ENCODE results near the gene ZBTB20.

ZBTB20 gene

DNA sequence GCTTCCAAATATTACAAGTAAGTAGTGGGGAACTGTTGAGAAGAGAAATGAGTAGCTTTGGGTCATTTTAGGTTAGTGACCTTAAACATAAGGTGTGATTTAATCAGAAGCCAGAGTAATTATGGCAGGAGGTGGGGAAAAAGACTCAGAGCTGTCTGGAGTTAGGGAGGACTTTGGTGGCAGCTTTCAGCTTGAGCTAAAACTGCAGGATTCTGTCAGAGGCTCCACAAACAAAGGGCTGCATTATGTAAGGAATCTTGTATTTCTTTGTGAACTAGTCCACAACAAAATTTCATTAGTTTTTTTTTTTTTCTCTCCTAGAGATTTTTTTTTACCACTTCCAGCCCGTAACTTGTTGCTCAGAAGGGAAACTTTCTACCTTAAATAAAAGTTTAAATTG lies 507.9 kb downstream of the ZBTB20 start:
- H3K9me3 ChIP-seq, result no peaks in the 10 kb centered on the region
- no peak overlapping the region for H3K4me3 ChIP-seq (ENCODE audit: low read depth, low read length)
- DNase-seq, result no peak
- H3K27me3 ChIP-seq, result no peaks in the 10 kb centered on the region
- H3K4me1 ChIP-seq, result no peaks in the 10 kb centered on the region
- TF ChIP-seq, protein P1, sequence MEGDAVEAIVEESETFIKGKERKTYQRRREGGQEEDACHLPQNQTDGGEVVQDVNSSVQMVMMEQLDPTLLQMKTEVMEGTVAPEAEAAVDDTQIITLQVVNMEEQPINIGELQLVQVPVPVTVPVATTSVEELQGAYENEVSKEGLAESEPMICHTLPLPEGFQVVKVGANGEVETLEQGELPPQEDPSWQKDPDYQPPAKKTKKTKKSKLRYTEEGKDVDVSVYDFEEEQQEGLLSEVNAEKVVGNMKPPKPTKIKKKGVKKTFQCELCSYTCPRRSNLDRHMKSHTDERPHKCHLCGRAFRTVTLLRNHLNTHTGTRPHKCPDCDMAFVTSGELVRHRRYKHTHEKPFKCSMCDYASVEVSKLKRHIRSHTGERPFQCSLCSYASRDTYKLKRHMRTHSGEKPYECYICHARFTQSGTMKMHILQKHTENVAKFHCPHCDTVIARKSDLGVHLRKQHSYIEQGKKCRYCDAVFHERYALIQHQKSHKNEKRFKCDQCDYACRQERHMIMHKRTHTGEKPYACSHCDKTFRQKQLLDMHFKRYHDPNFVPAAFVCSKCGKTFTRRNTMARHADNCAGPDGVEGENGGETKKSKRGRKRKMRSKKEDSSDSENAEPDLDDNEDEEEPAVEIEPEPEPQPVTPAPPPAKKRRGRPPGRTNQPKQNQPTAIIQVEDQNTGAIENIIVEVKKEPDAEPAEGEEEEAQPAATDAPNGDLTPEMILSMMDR (IDR thresholded peaks at IDR 0.05; ENCODE audit: low read depth, low read length), result no peak
- no peaks in the 10 kb centered on the region for H3K36me3 ChIP-seq

DNA sequence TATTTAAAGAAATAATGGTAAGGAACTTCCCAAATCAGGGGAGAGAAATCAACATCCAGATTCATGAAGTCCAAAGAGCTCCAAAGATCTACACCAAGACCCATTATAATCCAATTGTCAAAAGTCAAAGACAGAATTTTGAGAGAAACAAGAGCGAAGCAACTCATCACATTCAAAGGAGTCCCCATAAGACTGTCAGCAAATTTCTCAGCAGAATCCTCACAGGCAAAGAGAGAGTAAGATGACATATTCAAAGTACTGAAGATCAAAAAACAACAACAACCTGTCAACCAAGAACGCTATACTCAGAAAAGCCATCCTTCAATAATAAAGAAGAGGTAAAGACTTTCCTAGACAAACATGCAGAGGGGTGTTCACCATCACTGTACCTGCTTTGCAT lies 511.2 kb downstream of the ZBTB20 start:
- Histone ChIP-seq H3K9me3 (no peaks in the 10 kb centered on the region), H3K27me3 (no peaks in the 10 kb centered on the region), H3K4me3 (ENCODE audit: low read depth, low read length) (no peak overlapping the region), H3K36me3 (no peaks in the 10 kb centered on the region), H3K4me1 (no peaks in the 10 kb centered on the region)
- TF ChIP-seq, protein P1 (IDR thresholded peaks at IDR 0.05; ENCODE audit: low read depth, low read length), result no peak
- DNase-seq, result no peak

DNA sequence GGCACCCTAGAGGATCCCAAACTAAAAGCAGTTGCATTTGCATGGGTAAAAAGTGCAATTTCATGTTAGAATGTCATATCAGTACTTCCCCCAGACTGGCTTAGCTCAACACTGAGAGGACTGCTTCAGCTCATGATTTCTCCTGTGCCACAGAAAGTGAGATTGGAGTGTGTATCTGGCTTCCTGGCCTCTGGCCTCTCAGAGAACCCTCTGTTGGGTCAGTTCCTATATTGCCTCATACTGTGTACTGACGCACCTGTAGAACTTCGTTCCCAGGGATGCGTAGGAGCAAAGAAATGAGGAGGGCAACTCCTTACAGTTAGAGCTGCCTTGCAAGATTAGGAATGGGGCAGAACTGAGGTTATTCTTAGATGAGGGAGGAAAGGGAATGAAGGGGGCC lies 512.5 kb downstream of the ZBTB20 start:
- no peaks in the 10 kb centered on the region for H3K4me1 ChIP-seq
- DNase-seq, result no peak
- no peaks in the 10 kb centered on the region for H3K27me3 ChIP-seq
- H3K36me3 ChIP-seq, result no peaks in the 10 kb centered on the region
- no peak overlapping the region for H3K4me3 ChIP-seq (ENCODE audit: low read depth, low read length)
- no peaks in the 10 kb centered on the region for H3K9me3 ChIP-seq
- TF ChIP-seq, protein P1 (IDR thresholded peaks at IDR 0.05; ENCODE audit: low read depth, low read length), result no peak

DNA sequence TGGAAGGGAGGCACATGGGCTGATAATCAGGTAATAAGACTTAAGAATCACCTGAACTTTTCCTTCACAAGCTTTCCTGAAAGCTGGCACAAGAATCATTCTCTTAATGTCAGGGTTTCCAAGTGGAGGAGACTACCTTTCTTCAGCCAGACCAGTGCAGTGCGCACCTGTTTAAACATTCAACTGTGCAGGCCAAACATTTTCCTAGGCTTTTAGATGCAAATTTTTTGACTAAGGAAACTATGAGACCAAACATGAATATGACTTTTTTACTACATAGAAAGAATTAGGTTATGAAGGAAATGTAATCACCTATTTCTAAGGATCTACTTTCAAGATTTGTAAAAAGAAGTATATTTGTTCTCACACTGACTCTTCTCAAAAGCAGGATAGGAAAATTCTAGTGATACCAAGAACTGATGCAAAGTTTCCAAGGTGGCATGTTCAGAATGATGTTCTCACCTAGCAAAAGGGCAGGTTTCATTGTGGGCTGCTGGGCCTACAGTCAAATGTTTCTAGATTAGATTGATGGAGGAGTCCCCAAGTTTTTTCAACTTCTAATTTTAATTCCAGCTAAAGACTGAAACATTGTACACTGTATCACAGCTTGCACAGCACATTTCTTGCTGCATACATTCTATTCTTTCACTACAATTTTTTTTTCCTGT lies 514.2 kb downstream of the ZBTB20 start:
- H3K27me3 ChIP-seq, result no peaks in the 10 kb centered on the region
- H3K9me3 ChIP-seq, result no peaks in the 10 kb centered on the region
- H3K4me3 ChIP-seq (ENCODE audit: low read depth, low read length), result no peak overlapping the region
- H3K4me1 ChIP-seq, result no peaks in the 10 kb centered on the region
- H3K36me3 ChIP-seq, result no peaks in the 10 kb centered on the region
- no peak for DNase-seq
- TF ChIP-seq, protein P1 (IDR thresholded peaks at IDR 0.05; ENCODE audit: low read depth, low read length), result no peak

DNA sequence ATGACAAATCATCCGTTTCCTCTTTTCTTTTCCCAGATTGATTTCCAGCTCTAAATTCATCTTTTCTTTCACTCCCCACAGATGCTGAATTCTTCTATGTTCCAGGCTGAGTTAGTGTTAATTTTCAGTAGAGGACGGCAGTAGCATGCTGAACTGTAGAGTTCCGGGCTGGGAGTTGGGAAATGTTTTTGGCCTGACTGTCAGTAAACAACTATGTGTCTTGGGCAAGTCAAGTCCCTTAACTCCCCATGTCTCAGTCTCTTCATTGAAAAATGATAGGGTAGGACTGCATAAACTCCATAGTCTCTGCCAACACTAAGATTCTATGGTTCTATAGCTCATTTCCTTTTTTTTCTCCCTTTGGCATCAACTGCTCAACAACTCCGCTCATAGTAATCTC lies 519.3 kb downstream of the ZBTB20 start:
- TF ChIP-seq, protein P1 (IDR thresholded peaks at IDR 0.05; ENCODE audit: low read depth, low read length), result no peak
- no peaks in the 10 kb centered on the region for H3K36me3 ChIP-seq
- H3K4me1 ChIP-seq, result peaks cover 20% of the 10 kb centered on the region
- H3K4me3 ChIP-seq (ENCODE audit: low read depth, low read length), result no peak overlapping the region
- DNase-seq, result no peak
- no peaks in the 10 kb centered on the region for H3K27me3 ChIP-seq
- H3K9me3 ChIP-seq, result no peaks in the 10 kb centered on the region

DNA sequence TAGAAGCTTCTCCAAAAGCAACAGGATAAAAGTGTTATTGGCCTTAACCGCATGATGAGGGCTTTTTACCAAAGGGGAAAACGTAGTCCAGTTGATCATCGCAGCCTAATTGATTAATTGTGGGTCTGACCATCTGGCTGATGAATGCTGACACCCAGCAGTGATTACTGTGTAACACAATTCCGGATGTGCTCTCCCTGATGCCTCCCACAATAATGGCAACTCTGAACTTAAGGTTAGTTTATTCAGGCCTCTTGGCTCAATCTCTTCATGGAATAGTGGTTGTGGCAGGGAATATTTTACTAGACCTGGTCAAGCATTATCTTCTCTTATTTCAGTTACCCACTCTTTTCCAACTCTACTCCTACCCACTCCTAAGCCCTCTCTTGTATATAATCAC lies 520.3 kb downstream of the ZBTB20 start:
- Histone ChIP-seq H3K4me3 (ENCODE audit: low read depth, low read length) (no peak overlapping the region), H3K36me3 (no peaks in the 10 kb centered on the region), H3K9me3 (no peaks in the 10 kb centered on the region), H3K4me1 (peaks cover 20% of the 10 kb centered on the region), H3K27me3 (no peaks in the 10 kb centered on the region)
- no peak for DNase-seq
- TF ChIP-seq, protein P1 (IDR thresholded peaks at IDR 0.05; ENCODE audit: low read depth, low read length), result no peak
